GDM1 (cell line): ENCODE data around the gene COPS8.

Experiments
- DNase-seq: peaks from one replicate; lab custom pipeline; 2025; lab: John Stamatoyannopoulos, UW

COPS8 gene

GRCh38 chr2:237132799-237133198 lies 47.1 kb downstream of the COPS8 start:
- no peak for DNase-seq

DNA sequence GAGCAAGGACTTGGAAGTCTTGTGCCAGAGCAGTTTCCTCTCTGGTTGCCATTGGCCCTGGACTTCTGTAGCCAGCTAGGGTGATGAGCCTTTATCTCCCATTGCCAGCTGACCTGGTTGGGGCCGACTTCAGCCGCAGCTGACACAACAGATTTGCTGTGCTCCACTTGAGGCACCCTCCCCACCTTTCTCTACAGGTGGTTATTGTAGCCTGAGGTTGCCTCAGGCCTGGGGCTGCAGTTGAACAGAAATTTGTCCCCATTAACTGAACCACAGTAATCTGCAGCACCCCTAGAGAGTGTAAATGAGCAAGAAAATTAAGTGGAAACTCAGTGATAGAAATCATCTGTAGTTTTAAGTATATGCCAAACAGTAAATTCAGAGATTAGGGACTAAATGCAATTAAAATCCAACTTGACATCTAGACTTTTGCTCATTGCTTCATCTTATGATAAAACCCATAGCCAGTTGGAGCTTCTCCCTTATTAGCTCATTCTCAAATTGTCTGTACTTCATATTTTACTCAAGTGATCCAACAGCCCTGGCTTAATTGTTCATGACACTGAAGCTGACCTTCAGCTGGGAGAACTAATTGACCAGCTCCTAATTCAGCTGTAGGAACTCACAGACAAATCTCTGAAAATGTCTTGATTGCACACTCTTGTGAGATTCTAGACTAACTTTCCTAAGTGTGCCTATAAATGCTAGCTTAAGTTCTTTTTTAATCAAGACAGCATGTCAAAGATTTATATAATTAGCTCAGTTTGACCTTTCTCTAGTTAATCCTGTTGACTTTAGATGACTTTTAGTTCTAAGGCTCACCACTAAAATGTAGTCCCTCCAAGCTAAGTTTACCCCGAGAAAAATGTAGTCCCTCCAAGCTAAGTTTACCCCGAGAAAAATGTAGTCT lies 48.9 kb downstream of the COPS8 start:
- DNase-seq, result no peak

DNA sequence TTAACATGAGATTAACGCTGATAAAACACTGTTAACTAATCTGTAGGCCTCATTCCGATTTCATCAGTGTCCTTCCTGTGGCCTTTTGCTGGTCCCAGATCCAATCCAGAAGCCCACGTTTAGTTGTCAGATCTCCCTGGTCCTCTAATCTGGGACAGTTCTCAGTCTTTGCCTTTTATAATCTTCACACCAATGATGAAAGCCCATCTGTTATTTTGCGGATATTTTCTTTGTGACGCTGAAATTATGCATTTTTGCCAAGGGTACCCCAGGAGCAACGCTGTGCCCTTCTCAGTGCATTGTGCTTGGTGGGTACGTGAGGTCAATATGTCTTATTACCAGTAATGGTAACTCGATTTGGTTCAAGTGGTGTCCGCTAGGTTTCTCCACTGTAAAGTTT lies 51.1 kb downstream of the COPS8 start:
- DNase-seq, result no peak

DNA sequence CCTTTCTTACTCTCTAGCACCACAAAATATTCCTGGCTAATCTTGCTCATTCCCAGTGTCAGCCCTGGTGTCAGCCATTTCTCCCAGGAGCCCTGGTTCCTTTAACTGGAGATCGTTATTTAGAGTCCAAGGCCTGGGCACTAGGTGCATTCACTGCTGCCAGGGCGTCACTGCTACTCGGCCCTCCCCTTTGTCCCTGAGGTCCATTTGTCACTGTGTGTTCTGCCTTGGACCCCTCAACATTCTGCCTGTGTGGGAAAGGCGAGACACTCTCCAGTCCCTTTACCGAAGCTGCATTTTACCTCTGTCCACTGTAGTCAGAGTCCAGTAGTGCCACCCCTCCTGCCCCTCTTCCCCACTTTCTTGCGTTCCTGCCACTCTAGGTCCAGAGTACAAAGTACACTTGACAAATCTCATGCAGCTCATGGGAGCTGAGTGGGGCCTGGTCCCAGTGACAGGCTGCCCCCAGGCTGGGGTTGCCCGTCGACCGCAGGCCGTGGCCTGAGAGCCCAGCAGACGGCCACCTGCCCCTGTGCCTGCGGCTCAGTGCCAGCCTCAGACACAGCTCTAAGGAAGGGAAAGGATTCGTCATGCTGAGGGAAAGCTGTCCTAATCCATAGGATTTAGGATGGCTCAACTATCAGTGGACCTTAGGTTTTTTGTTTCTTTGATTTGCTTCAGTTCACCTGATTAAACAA lies 52.1 kb downstream of the COPS8 start:
- DNase-seq, result no peak

GRCh38 chr2:237139123-237139675 lies 53.5 kb downstream of the COPS8 start:
- DNase-seq, result no peak

DNA sequence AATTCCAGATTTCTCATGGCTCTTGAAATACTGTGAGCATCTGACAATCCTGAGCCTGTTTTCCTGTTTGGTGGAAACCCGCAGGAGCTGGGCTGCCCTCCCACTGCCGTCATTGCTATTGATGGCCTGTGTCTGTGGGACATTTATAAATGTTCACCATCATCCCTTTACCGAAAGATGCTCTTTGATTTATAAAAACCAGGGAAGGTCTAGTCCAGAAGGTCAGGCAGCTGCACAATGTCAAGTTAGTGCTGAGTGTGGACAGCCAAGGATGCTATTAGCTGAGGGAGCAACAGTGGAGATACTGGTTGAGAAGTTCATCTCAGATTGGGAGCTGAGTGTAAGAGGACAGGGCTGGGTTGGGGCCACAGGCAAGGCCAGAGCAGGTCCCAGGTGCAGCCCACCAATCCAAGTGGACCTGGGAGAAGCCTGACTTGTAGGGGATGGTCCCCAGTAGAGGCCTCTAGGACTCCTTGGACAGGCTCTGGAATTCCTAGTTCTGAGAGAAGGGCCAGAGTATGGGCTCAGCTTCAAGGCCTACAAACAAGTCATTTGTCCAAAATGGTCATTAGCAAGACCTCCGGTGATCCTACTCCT lies 55.1 kb downstream of the COPS8 start:
- DNase-seq, result no peak

DNA sequence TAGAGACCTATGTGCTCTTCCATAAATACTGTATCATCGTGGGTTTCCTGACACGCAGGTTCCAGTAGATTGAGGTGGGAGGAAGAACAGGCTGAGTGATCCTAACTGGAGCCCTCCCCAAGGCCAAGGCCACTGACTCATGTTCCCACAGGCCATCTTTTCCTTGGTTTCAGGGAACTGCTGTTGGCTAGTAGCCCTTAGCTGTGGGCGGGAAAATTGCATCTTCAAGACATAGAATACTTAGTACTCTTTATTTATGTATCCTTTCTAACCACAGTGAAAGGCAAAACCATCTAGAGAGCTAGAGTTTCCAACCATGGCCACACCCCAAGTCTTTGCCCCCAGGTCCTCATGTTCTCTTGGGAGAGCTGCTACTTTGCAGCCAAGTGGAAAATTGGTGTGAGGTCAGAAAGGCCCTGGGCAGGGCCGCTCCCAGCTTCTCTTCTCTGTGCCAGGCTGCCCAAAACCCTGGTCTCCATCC lies 55.9 kb downstream of the COPS8 start:
- DNase-seq, result no peak

DNA sequence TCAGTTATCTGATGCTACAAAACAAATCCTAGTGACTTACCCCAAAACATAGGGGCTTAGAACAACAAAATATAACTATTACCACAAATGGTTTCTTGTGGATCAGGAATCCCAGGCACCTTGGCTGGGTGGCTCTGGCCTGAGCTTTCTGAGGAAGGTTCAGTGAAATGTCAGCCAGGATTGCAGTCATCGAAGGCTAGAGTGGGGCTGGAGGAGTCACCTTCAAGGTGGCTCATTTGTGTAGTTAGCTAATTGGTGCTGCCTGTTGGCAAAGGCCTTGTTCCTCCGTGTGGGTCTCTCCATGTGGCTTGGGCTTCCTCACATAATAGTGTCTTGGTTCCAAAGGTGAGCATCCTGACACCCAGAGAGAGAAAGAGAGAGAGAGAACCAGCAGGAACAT lies 57.4 kb downstream of the COPS8 start:
- no peak for DNase-seq

DNA sequence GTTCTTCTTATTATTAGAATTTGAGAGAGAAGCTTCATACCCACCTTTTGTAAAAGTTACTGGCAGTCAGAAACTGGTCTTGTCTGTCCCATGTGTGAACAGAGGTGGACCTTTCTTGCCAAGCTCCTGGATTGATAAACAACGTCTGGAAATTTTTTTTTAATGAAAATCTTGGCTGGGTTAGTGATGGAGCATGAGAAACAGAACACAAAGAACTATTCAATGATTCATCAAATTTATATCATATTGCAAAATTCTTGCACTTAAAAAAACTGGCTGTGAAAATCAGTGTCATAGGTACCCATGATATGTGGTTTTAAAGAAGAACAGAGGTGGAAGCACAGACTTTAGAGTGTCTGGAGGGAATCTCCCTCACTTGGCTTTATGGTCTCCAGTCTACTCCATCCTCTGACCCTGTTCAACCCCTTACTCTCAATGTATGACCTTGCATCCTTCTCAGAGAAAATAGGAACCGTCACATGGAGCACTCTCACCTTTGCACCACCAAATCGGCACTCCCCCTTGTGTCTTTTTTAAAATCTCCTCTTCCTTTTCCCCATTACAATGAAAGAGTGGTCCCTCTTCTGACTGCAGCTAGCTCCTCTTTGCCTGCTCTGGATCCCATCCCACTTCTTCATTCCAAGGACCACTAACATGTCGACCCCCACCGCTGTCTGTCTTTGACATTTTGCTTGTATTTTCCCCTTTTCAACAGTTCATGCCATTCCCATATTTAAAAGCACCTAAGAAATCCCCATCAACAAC lies 58.2 kb downstream of the COPS8 start:
- no peak for DNase-seq

GRCh38 chr2:237144516-237144915 lies 58.8 kb downstream of the COPS8 start:
- DNase-seq, result no peak

DNA sequence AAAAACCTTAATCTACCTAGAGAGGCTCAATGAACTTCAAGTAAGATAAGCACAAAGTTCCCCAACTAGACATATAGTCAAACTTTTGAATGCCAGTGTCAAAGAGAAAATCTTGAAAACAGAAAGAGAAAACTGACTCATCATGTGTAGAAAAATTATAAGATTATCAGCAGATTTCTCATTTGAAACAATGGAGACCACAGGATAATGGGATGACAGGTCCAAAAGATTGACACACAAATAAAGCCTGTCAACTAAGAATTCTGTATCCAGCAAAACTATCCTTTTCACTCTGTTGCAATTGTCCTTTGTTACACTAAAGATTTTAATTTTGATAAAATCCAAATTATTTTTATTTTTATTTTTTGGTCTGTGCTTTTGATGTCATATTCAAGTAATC lies 61.6 kb downstream of the COPS8 start:
- DNase-seq, result no peak

DNA sequence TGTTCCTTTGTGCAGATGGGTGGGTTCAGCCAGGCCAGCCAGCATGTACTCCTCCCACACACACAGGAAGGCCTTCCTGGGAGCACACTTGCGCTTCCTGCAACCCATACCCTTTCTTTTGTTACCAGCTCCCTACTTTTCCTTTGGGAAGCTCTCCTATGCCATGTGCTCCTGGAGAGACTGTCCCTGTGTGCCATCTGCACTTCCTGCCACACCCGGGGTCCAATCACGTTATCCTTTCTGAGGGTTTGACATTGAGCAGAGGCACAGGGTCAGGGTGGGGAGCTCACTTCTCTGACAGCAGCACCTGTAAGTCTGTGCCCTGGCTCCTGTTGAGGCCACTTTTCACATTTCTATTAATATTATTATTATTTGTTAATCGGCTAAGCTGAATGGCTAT lies 62.9 kb downstream of the COPS8 start:
- no peak for DNase-seq

DNA sequence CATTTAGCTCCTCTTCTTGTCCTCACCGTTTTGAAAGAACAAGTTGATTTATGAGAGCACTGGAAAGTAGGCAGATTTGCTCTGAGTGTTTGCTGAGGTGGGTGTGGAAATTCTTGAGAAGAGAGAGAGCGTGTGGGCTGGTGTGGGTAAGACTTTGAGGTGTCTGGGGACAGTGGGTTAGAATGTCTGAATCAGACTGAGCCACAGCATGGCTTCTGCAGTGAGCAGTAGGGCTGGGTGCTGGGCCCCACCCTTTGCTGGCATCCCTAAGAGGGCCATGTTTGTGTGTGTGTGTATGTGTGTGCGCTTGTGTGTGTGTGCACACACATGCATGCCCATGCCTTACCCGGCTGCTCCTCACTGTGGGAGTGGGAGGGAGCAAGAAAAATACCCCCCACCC lies 63.7 kb downstream of the COPS8 start:
- no peak for DNase-seq
